Thyroid gland (tissue), 4 donors: ENCODE measurements around the gene NFIB.

Source experiments
- CTCF ChIP-seq, 6 experiments: fragments of 200-600 bp in 3 of 6; fragments of 450-650 bp in 3 of 6; sonication (generic) in 3 of 6; IDR thresholded peaks; one replicate each; pipeline ENCODE4 v1.5.1; 2016 to 2019; ENCODE audit warnings: antibody characterized with exemption in 6 of 6, mild to moderate bottlenecking in 2 of 6, inconsistent platforms in 1 of 6, moderate library complexity in 1 of 6
- POLR2A ChIP-seq, 2 donors: fragments of 450-650 bp; IDR thresholded peaks; one replicate each; pipeline ENCODE4 v1.6.1; 2017; ENCODE audit warnings: antibody characterized with exemption in 2 of 2, mild to moderate bottlenecking in 2 of 2, moderate library complexity in 1 of 2

- no peak for TF ChIP-seq CTCF (IDR thresholded peaks at IDR 0.05)
- no peak for TF ChIP-seq POLR2A (IDR thresholded peaks at IDR 0.05)
These were observed 10.2 kb upstream of the NFIB start for GRCh38 chr9:14323985-14324650.
